Effector memory CD8-positive, alpha-beta T cell (primary cell): ENCODE results near the gene PDE1C.

Source experiments
- ATAC-seq: fragments of 150-1000 bp; cut with Tn5 transposase; replicated peaks from 2 replicates; pipeline ENCODE4 v1.10.0; 2021; ENCODE audit warnings: mild to moderate bottlenecking, moderate library complexity
- DNase-seq, 3 experiments: peaks; one replicate each; pipeline ENCODE4 v3.0.0; 2021
- H3K27ac Mint-ChIP-seq, 2 donors: one replicate each; pipeline ENCODE4 v1.8.0; 2022; ENCODE audit warnings: mild to moderate bottlenecking in 2 of 2, mixed read lengths in 2 of 2, moderate library complexity in 2 of 2
- H3K27me3 Mint-ChIP-seq, 2 donors: one replicate each; pipeline ENCODE4 v1.8.0; 2022; ENCODE audit warnings: mixed read lengths in 2 of 2
- H3K36me3 Mint-ChIP-seq: one replicate; pipeline ENCODE4 v1.8.0; 2022; ENCODE audit warnings: mild to moderate bottlenecking, moderate library complexity, mixed read lengths; ENCODE audit not compliant: insufficient read depth
- H3K4me1 Mint-ChIP-seq, 2 donors: one replicate each; pipeline ENCODE4 v1.8.0; 2022; ENCODE audit warnings: low read depth in 2 of 2, mixed read lengths in 2 of 2
- H3K4me3 Mint-ChIP-seq, 2 donors: one replicate each; pipeline ENCODE4 v1.8.0; 2022; ENCODE audit warnings: mild to moderate bottlenecking in 2 of 2, mixed read lengths in 2 of 2, moderate library complexity in 2 of 2
- H3K9me3 Mint-ChIP-seq, 2 donors: one replicate each; pipeline ENCODE4 v1.8.0; 2022; ENCODE audit warnings: mixed read lengths in 2 of 2

The PDE1C gene

GRCh38 chr7:31986878-31987518 lies 83.2 kb downstream of the PDE1C start:
- H3K4me1 Mint-ChIP-seq, result no peaks in the 10 kb centered on the region
- H3K36me3 Mint-ChIP-seq, result no peaks in the 10 kb centered on the region
- no peaks in the 10 kb centered on the region for H3K27me3 Mint-ChIP-seq
- DNase-seq (no peak), ATAC-seq (no peak)
- H3K9me3 Mint-ChIP-seq, result peaks cover 8 to 25% of the 10 kb centered on the region in 2 donors
- no peak overlapping the region for H3K27ac Mint-ChIP-seq
- no peak overlapping the region for H3K4me3 Mint-ChIP-seq

- DNase-seq (no peak), ATAC-seq (no peak)
- no peak overlapping the region for H3K27ac Mint-ChIP-seq
- no peaks in the 10 kb centered on the region for H3K36me3 Mint-ChIP-seq
- no peak overlapping the region for H3K4me3 Mint-ChIP-seq
- H3K4me1 Mint-ChIP-seq, result no peaks in the 10 kb centered on the region
- H3K9me3 Mint-ChIP-seq, result peaks cover 5 to 17% of the 10 kb centered on the region in 2 donors
- no peaks in the 10 kb centered on the region for H3K27me3 Mint-ChIP-seq
Observed at GRCh38 chr7:31982962-31983361, 87.2 kb downstream of the PDE1C start.

DNA sequence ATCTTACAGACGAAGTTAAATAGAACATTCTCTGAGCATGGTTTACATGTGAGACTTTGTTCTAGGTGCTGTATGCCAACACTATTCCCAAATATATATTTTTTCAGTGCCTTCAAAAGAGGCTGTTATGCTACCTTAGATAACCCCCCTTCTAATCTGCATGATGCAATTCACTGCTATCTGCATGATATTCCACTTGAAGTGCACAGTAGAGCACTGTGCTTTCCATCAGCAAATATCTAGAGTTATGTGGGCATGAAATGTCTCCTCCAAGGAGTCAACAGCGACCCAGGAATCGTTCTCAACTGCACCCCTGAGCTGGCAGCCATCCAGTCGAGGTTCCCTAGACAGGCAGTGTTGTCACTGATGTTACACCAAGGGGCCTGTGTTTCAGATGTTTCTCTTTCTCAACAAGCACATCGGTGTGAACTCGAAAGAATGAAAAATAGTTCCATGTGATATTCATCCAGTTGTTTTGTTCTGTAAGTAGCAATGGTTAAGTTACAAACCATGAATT lies 88.3 kb downstream of the PDE1C start:
- Mint-ChIP-seq H3K27me3 (no peaks in the 10 kb centered on the region), H3K9me3 (peaks cover 5 to 21% of the 10 kb centered on the region in 2 donors), H3K4me3 (no peak overlapping the region), H3K36me3 (no peaks in the 10 kb centered on the region), H3K4me1 (no peaks in the 10 kb centered on the region), H3K27ac (no peak overlapping the region)
- DNase-seq (no peak), ATAC-seq (no peak)

DNA sequence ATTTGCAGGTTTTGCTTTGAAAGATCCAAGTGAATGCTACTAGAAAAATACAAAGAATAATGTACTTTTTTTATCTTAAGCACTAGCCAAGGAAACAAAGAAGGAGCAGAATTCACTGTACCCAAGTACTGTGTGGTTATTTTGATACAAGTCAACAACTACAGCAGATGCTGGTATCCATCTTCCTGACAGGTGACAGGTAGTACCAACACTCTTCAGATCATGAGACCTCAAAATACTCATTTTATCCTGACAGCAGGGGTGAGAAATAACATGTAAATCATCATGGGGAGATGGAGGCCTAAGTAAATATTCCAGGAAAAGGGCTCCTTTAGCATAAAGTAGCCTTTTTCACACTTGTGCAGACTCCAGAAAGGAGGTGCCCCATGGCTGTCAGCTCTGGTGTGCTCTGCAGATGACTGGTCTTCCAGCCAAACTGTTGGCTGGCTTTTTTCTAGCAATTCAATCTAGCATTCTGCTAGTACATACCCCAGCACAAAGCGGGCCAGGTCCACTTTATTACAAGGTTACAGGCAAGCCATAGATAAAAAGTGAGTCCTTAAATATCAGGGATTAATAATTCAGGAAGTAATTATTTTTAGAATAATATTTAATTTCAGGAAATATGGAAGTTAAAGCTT lies 90.4 kb downstream of the PDE1C start:
- H3K36me3 Mint-ChIP-seq, result no peaks in the 10 kb centered on the region
- H3K9me3 Mint-ChIP-seq, result peaks cover 6 to 25% of the 10 kb centered on the region in 2 donors
- no peak overlapping the region for H3K4me3 Mint-ChIP-seq
- no peaks in the 10 kb centered on the region for H3K27me3 Mint-ChIP-seq
- ATAC-seq (no peak), DNase-seq (no peak)
- H3K4me1 Mint-ChIP-seq, result no peaks in the 10 kb centered on the region
- no peak overlapping the region for H3K27ac Mint-ChIP-seq

DNA sequence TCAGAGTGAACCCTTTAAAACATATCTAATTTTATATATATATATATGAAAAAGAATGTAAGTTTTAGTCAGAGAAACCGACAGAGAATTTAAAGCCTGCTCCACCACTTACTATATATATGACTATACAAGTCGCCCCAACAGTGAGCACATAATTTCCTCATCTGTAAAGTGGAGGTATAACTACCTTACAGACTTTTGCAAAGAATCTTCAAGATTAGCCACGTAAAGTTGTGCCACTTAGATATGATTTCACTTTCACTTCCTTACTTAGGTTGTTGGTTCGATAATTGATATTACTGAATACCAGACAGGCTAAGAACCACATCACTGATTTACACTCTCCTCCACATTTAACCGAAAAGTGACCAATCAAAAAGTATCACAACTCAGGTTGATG lies 94.7 kb downstream of the PDE1C start:
- Mint-ChIP-seq H3K27ac (no peak overlapping the region), H3K4me3 (no peak overlapping the region), H3K4me1 (no peaks in the 10 kb centered on the region), H3K9me3 (peaks cover 4 to 16% of the 10 kb centered on the region in 2 donors), H3K27me3 (no peaks in the 10 kb centered on the region), H3K36me3 (no peaks in the 10 kb centered on the region)
- ATAC-seq, result no peak
- DNase-seq, result no peak

DNA sequence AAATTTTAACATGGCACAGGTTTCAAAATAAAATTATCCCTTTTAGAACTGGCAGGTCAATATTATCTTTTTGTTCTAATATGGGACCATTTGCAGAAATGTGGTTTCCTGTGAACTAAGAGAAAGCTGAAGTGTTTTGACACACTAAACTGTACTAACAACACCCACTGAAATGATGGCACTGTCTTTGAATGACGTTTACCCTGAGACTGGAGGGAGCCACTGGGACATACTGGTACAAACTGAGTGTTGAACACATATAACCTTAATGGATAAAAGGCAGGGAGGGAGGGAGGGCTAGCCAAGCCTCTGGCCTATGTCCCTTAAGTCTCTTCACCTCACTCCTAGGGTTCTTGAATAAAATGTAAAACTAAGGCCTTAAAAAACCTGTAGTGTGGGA lies 95.9 kb downstream of the PDE1C start:
- H3K4me3 Mint-ChIP-seq, result no peak overlapping the region
- H3K27ac Mint-ChIP-seq, result no peak overlapping the region
- no peak for ATAC-seq
- peaks cover 4 to 16% of the 10 kb centered on the region in 2 donors for H3K9me3 Mint-ChIP-seq
- DNase-seq, result no peak
- H3K36me3 Mint-ChIP-seq, result no peaks in the 10 kb centered on the region
- no peaks in the 10 kb centered on the region for H3K4me1 Mint-ChIP-seq
- no peaks in the 10 kb centered on the region for H3K27me3 Mint-ChIP-seq

GRCh38 chr7:31971049-31971667 lies 99.0 kb downstream of the PDE1C start:
- ATAC-seq, result no peak
- no peaks in the 10 kb centered on the region for H3K4me1 Mint-ChIP-seq
- H3K27me3 Mint-ChIP-seq, result no peaks in the 10 kb centered on the region
- H3K4me3 Mint-ChIP-seq, result no peak overlapping the region
- DNase-seq, result no peak
- no peaks in the 10 kb centered on the region for H3K36me3 Mint-ChIP-seq
- peaks cover 12 to 15% of the 10 kb centered on the region in 2 donors for H3K9me3 Mint-ChIP-seq
- H3K27ac Mint-ChIP-seq, result no peak overlapping the region

DNA sequence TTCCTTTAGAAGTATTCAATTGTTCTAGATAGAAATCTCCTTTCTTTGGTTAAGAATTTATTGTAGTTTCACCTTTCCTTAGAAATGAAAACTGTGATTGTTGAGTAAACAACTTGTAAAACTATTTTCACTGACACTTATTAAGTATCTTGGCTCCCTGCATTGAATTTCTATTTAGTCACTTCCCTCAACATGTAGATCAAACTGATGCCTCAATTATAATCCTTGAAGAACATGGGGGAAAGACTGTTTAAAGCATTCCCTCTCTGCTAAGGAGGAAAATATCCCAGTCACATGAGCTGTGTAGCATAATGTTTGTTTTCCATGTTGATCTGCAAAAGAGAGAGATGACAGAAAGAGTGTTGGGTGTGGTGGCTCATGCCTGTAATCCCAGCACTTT lies 99.7 kb downstream of the PDE1C start:
- DNase-seq, result no peak
- no peak overlapping the region for H3K4me3 Mint-ChIP-seq
- peaks cover 8 to 13% of the 10 kb centered on the region in 2 donors for H3K9me3 Mint-ChIP-seq
- ATAC-seq, result no peak
- H3K27ac Mint-ChIP-seq, result no peak overlapping the region
- no peaks in the 10 kb centered on the region for H3K27me3 Mint-ChIP-seq
- H3K36me3 Mint-ChIP-seq, result no peaks in the 10 kb centered on the region
- no peaks in the 10 kb centered on the region for H3K4me1 Mint-ChIP-seq

DNA sequence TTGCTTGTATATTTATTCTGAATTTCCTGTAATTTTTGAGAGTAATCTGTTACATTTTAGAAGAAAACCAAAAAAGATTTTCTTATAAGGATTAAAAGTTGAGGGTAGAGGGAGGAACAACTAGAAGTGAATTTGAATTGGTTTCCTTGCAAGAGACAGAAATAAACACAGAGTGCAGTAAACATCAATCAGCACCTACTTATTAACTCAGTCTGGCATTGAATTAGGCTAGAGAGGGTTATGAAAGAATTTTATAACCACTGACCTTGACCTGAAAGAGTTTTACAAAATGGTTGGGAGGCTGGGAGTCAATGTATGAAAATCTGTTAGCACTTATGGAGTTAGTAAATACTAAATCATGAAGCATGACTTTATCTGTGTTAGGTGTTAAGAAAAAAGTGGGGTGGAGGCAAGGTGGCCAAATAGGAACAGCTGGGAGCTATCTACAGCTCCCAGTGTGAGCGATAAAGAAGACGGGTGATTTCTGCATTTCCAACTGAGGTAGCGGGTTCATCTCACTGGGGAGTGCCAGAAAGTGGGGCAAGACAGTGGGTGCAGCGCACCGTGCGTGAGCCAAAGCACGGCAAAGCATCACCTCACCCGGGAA lies 106.5 kb downstream of the PDE1C start:
- peaks cover 16% of the 10 kb centered on the region in 2 donors for H3K9me3 Mint-ChIP-seq
- DNase-seq (no peak), ATAC-seq (no peak)
- no peaks in the 10 kb centered on the region for H3K27me3 Mint-ChIP-seq
- H3K27ac Mint-ChIP-seq, result no peak overlapping the region
- no peak overlapping the region for H3K4me3 Mint-ChIP-seq
- H3K4me1 Mint-ChIP-seq, result no peaks in the 10 kb centered on the region
- H3K36me3 Mint-ChIP-seq, result no peaks in the 10 kb centered on the region

GRCh38 chr7:31962246-31962645 lies 108.0 kb downstream of the PDE1C start:
- no peak for DNase-seq
- H3K27ac Mint-ChIP-seq, result no peak overlapping the region
- H3K36me3 Mint-ChIP-seq, result no peaks in the 10 kb centered on the region
- no peak for ATAC-seq
- peaks cover 15% of the 10 kb centered on the region in 2 donors for H3K9me3 Mint-ChIP-seq
- no peaks in the 10 kb centered on the region for H3K27me3 Mint-ChIP-seq
- H3K4me1 Mint-ChIP-seq, result no peaks in the 10 kb centered on the region
- H3K4me3 Mint-ChIP-seq, result no peak overlapping the region

DNA sequence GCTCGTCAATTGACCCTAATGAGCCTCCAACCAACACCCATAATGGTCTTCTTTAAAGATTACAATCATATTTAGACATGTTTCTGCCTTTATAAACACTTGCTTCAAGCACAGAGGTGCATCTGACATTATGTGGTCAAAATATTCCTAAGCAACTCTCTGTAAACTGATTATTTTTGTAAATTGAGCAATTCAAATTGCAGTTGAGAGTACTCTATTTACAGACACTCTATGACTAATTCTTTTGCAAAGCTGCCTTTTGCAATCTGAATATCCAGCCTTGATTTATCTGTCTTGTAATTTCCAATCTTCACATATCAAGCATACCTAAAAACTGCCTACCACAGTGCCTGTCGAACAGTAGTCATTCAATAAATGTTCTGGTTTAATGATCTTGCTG lies 112.0 kb downstream of the PDE1C start:
- H3K36me3 Mint-ChIP-seq, result no peaks in the 10 kb centered on the region
- H3K4me3 Mint-ChIP-seq, result no peak overlapping the region
- peaks cover 0 to 9% of the 10 kb centered on the region in 2 donors for H3K9me3 Mint-ChIP-seq
- ATAC-seq (no peak), DNase-seq (no peak)
- H3K27me3 Mint-ChIP-seq, result no peaks in the 10 kb centered on the region
- H3K27ac Mint-ChIP-seq, result no peak overlapping the region
- H3K4me1 Mint-ChIP-seq, result no peaks in the 10 kb centered on the region

- ATAC-seq (no peak), DNase-seq (no peak)
- H3K27ac Mint-ChIP-seq, result no peak overlapping the region
- no peak overlapping the region for H3K4me3 Mint-ChIP-seq
- H3K36me3 Mint-ChIP-seq, result no peaks in the 10 kb centered on the region
- H3K27me3 Mint-ChIP-seq, result no peaks in the 10 kb centered on the region
- no peaks in the 10 kb centered on the region for H3K4me1 Mint-ChIP-seq
- H3K9me3 Mint-ChIP-seq, result peaks cover 0 to 9% of the 10 kb centered on the region in 2 donors
Observed at GRCh38 chr7:31957756-31958155, 112.5 kb downstream of the PDE1C start.

DNA sequence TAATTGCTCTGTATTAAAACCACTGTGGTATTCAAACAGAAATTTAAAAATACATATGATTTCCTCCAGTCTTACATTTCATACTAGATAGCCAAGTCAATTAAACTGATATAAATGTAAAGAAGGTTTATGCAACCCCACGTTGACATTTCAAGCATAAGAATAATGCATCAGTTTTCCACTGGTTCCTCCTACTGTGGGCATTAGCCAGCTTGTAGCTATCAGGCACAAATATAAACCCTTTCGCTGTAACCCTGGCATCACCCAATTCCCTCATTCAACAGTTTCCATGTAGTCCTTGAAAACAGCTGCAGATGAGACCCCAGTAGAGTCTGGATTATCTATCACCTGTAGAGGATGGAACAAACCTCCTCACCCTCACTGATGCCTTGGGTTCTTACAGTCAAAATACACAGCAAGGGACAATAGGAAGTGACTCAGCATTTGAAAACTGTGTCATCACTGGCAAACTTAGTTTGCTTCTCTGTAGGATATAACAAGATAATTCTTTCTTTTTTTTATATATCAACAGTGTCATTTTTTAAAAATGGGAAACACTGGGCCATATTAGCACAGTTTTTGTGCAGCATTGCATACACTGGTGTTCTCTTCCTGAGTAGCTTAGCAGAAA lies 113.0 kb downstream of the PDE1C start:
- H3K36me3 Mint-ChIP-seq, result no peaks in the 10 kb centered on the region
- H3K27ac Mint-ChIP-seq, result no peak overlapping the region
- H3K4me1 Mint-ChIP-seq, result no peaks in the 10 kb centered on the region
- peaks cover 0 to 8% of the 10 kb centered on the region in 2 donors for H3K9me3 Mint-ChIP-seq
- no peak overlapping the region for H3K4me3 Mint-ChIP-seq
- H3K27me3 Mint-ChIP-seq, result no peaks in the 10 kb centered on the region
- DNase-seq, result no peak
- ATAC-seq, result no peak
